Panc1 (cell line): ENCODE results near the gene CAMK1D. TPM values are rescaled to one million over a fixed set of nuclear protein-coding genes. Genes with fewer than 3 reads are reported as not detected.

Source experiments
- ATAC-seq: fragments of 200-7000 bp; cut with Tn5 transposase; 2 replicates; pipeline ENCODE4 v1.9.1; 2020; ENCODE audit warnings: mild to moderate bottlenecking, moderate library complexity
- BruUV-seq: library from RNA; stranded (reverse); fragments of 400-500 nt; replicated peaks from 2 replicates; lab custom pipeline; 2021; lab: Mats Ljungman, UMichigan
- CTCF ChIA-PET: fragments of 300-600 bp; sonication (Branson Sonifier 250); formaldehyde crosslinking; loops from one replicate; lab custom pipeline; 2022; ENCODE audit warnings: antibody characterized with exemption; lab: Charles Lee
- POLR2A ChIA-PET: fragments of 300-600 bp; sonication (Branson Sonifier 250); formaldehyde crosslinking; loops from one replicate; lab custom pipeline; 2022; ENCODE audit warnings: antibody characterized with exemption; lab: Charles Lee
- DNase-seq: peaks from one replicate; pipeline ENCODE4 v3.0.0-alpha.2; 2010; ENCODE audit warnings: low read depth, low spot score
- H3K27ac ChIP-seq: 2 replicates; pipeline ENCODE4 v1.5.1; 2011; ENCODE audit warnings: mild to moderate bottlenecking, low read length, inconsistent platforms
- H3K27me3 ChIP-seq: fragments of 200-500 bp; sonication (Bioruptor generic); 2 replicates; pipeline ENCODE4 v1.6.0; 2014; ENCODE audit warnings: low read length, inconsistent platforms; ENCODE audit not compliant: control insufficient read depth, insufficient read depth
- H3K36me3 ChIP-seq: fragments of 200-500 bp; sonication (Bioruptor generic); 2 replicates; pipeline ENCODE4 v1.5.1; 2014; ENCODE audit warnings: inconsistent platforms, mild to moderate bottlenecking, low read length, moderate library complexity; ENCODE audit not compliant: control insufficient read depth, insufficient read depth
- H3K4me1 ChIP-seq: 2 replicates; pipeline ENCODE4 v1.5.1; 2011; ENCODE audit warnings: inconsistent platforms, mild to moderate bottlenecking, low read length, moderate library complexity; ENCODE audit not compliant: control insufficient read depth, insufficient read depth
- H3K4me3 ChIP-seq, 2 experiments: 2 replicates each; pipeline ENCODE4 v1.5.1; 2011 to 2012; ENCODE audit warnings: low read depth in 2 of 2, low read length in 2 of 2, mild to moderate bottlenecking in 2 of 2, inconsistent platforms in 1 of 2, moderate library complexity in 1 of 2
- H3K9me3 ChIP-seq: fragments of 200-500 bp; sonication (Bioruptor generic); 2 replicates; pipeline ENCODE4 v1.5.1; 2014; ENCODE audit warnings: low read depth, mild to moderate bottlenecking, inconsistent platforms, low read length, moderate library complexity; ENCODE audit not compliant: control insufficient read depth, insufficient read depth
- CTCF ChIP-seq: fragments of 450-650 bp; IDR thresholded peaks from 2 replicates; pipeline ENCODE4 v1.5.1; 2017; ENCODE audit warnings: mild to moderate bottlenecking
- POLR2AphosphoS5 ChIP-seq: IDR thresholded peaks from 2 replicates; pipeline ENCODE4 v1.6.1; 2012; ENCODE audit warnings: mild to moderate bottlenecking, low read depth, low read length, moderate library complexity
- REST ChIP-seq, 2 experiments: IDR thresholded peaks; 2 replicates each; pipeline ENCODE4 v1.6.1; 2011 to 2012; ENCODE audit warnings: low read depth in 2 of 2, control low read depth in 1 of 2, low read length in 1 of 2, mild to moderate bottlenecking in 1 of 2, moderate library complexity in 1 of 2; ENCODE audit not compliant: insufficient read depth in 1 of 2
- SIN3A ChIP-seq: IDR thresholded peaks from 2 replicates; pipeline ENCODE4 v1.6.1; 2012; ENCODE audit warnings: low read depth, mild to moderate bottlenecking, low read length, moderate library complexity, borderline replicate concordance; ENCODE audit not compliant: insufficient read depth
- TCF7L2 ChIP-seq: IDR thresholded peaks from 2 replicates; pipeline ENCODE4 v1.6.1; 2011; ENCODE audit warnings: mild to moderate bottlenecking, low read depth, low read length, inconsistent platforms
- in situ Hi-C: cut with HindIII; loops from 2 replicates; pipeline ENCODE4 v1.10.0; 2016; ENCODE audit warnings: low sequenced_read_pairs, low pct_unique_long_range_greater_than_20kb
- intact Hi-C: fragments of 100-400 bp; cut with micrococcal nuclease; formaldehyde crosslinking; loops from one replicate; pipeline ENCODE4 v1.10.0; 2022; ENCODE audit not compliant: unreplicated experiment
- total RNA-seq: library from RNA; stranded (reverse); gene quantifications from one replicate; pipeline ENCODE4 v1.2.1, GENCODE V29; 2021; ENCODE audit not compliant: unreplicated experiment

Gene CAMK1D
- total RNA-seq, 1 experiment from 2014 or later: 5.7 TPM

GRCh38 chr10:12663863-12664262 is 314.5 kb downstream of the CAMK1D start:
- H3K4me1 ChIP-seq: no peaks in the 10 kb centered on the region
- intact Hi-C loops: no loop called here
- no peak overlapping the region for H3K4me3 ChIP-seq
- no peaks in the 10 kb centered on the region for H3K36me3 ChIP-seq
- H3K27ac ChIP-seq: no peak overlapping the region
- H3K9me3 ChIP-seq: no peaks in the 10 kb centered on the region
- no peak for TF ChIP-seq SIN3A
- TF ChIP-seq CTCF: no peak
- no peak for TF ChIP-seq REST (IDR thresholded peaks at IDR 0.05; ENCODE audit: insufficient read depth in 1 of 2, low read depth in 2 of 2, low read length in 1 of 2)
- DNase-seq (no peak), ATAC-seq (no peak)
- in situ Hi-C loops: no loop called here
- ChIA-PET CTCF (no interaction called here), POLR2A (no interaction called here)
- BruUV-seq: no TSS peak
- H3K27me3 ChIP-seq: no peaks in the 10 kb centered on the region

GRCh38 chr10:12665501-12665900 is 316.2 kb downstream of the CAMK1D start:
- intact Hi-C loops (no loop called here), in situ Hi-C loops (no loop called here)
- no peaks in the 10 kb centered on the region for H3K9me3 ChIP-seq
- no peak overlapping the region for H3K4me3 ChIP-seq
- ChIA-PET POLR2A (interaction anchor here (0.6 kb wide), 1 partner anchor 438 kb away, joined by 5 read pairs; no protein-coding TSS in a partner anchor), CTCF (no interaction called here)
- BruUV-seq: no TSS peak
- no peak for TF ChIP-seq POLR2AphosphoS5
- no peak for TF ChIP-seq TCF7L2
- no peak for TF ChIP-seq SIN3A
- no peak for TF ChIP-seq REST (IDR thresholded peaks at IDR 0.05; ENCODE audit: insufficient read depth in 1 of 2, low read depth in 2 of 2, low read length in 1 of 2)
- TF ChIP-seq CTCF: no peak
- ATAC-seq: no peak
- no peak overlapping the region for H3K27ac ChIP-seq
- no peaks in the 10 kb centered on the region for H3K4me1 ChIP-seq
- H3K36me3 ChIP-seq: no peaks in the 10 kb centered on the region
- H3K27me3 ChIP-seq: no peaks in the 10 kb centered on the region
- DNase-seq: no peak
